Ishikawa (cell line): Measurements from ENCODE around the gene MPP4.

Experiments used
- CEBPB ChIP-seq: IDR thresholded peaks from 2 replicates; pipeline ENCODE4 v1.6.1; 2012
- EP300 ChIP-seq: IDR thresholded peaks from 2 replicates; pipeline ENCODE4 v1.6.1; 2012; ENCODE audit warnings: borderline replicate concordance
- RAD21 ChIP-seq: IDR thresholded peaks from 2 replicates; pipeline ENCODE4 v1.6.1; 2012; ENCODE audit warnings: low read depth
- TAF1 ChIP-seq: IDR thresholded peaks from 2 replicates; pipeline ENCODE4 v1.6.1; 2012; ENCODE audit warnings: low read depth, mild to moderate bottlenecking
- TEAD4 ChIP-seq: IDR thresholded peaks from 2 replicates; pipeline ENCODE4 v1.6.1; 2012
- TF ChIP-seq, protein P1 (sequence below): IDR thresholded peaks from 2 replicates; pipeline ENCODE4 v1.6.1; 2012
- TF ChIP-seq, protein P2 (sequence below): IDR thresholded peaks from 2 replicates; pipeline ENCODE4 v1.6.1; 2012

DNA sequence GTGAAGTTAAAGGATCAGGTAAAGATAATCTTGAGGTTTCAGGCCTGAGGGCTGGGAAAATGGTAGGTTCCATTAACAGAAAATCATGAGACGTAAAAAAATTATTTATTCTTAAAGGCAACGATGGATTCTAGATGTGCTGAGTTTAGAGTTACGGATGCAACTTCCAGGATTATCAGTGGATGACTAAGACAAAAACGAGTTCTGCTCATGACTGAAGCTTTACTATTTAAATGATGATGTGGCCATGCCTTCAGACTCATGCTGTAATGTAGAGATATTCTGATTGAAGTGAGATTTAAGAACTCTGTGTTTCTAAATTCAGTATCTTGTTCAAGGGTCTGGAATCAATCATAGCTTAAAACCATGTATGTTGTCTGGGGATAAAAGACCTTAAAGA, 60.1 kb downstream of the MPP4 start:
- TF ChIP-seq TAF1 (no peak), TEAD4 (no peak), EP300 (no peak), RAD21 (no peak), CEBPB (no peak)
- TF ChIP-seq, protein P1, sequence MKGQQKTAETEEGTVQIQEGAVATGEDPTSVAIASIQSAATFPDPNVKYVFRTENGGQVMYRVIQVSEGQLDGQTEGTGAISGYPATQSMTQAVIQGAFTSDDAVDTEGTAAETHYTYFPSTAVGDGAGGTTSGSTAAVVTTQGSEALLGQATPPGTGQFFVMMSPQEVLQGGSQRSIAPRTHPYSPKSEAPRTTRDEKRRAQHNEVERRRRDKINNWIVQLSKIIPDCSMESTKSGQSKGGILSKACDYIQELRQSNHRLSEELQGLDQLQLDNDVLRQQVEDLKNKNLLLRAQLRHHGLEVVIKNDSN, result no peak
- TF ChIP-seq, protein P2, sequence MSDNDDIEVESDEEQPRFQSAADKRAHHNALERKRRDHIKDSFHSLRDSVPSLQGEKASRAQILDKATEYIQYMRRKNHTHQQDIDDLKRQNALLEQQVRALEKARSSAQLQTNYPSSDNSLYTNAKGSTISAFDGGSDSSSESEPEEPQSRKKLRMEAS, result no peak
